Lung (tissue), 12 donors: ENCODE results near the gene WNK2. TPM values are rescaled to one million over a fixed set of nuclear protein-coding genes. Genes with fewer than 3 reads are reported as not detected.

ENCODE experiments used
- ATAC-seq: fragments of 200-7000 bp; cut with Tn5 transposase; one replicate; pipeline ENCODE4 v1.9.1; 2020; ENCODE audit warnings: moderate number of reproducible peaks; ENCODE audit not compliant: insufficient read depth, low FRiP score
- DNase-seq, 3 donors: peaks; one replicate each; pipeline ENCODE4 v3.0.0-alpha.2; 2013 to 2017
- H3K27ac ChIP-seq, 2 donors: one replicate each; pipeline ENCODE4 v1.5.1; 2013; ENCODE audit warnings: mild to moderate bottlenecking in 2 of 2, moderate library complexity in 2 of 2, control low read depth in 1 of 2, inconsistent platforms in 1 of 2, low read depth in 1 of 2, low read length in 1 of 2
- H3K27me3 ChIP-seq, 3 donors: one replicate each; pipeline ENCODE4 v1.5.1; 2013; ENCODE audit warnings: low read length in 2 of 3; ENCODE audit not compliant: control insufficient read depth in 3 of 3, insufficient read depth in 3 of 3
- H3K36me3 ChIP-seq, 4 donors: one replicate each; pipeline ENCODE4 v1.5.1; 2013; ENCODE audit warnings: low read length in 4 of 4, mild to moderate bottlenecking in 1 of 4, moderate library complexity in 1 of 4; ENCODE audit not compliant: control insufficient read depth in 4 of 4, insufficient read depth in 4 of 4
- H3K4me1 ChIP-seq, 5 donors: one replicate each; pipeline ENCODE4 v1.5.1; 2013; ENCODE audit warnings: low read length in 5 of 5, mild to moderate bottlenecking in 2 of 5, moderate library complexity in 1 of 5; ENCODE audit not compliant: control insufficient read depth in 5 of 5, insufficient read depth in 5 of 5
- H3K4me3 ChIP-seq: one replicate; pipeline ENCODE4 v1.5.1; 2013; ENCODE audit warnings: mild to moderate bottlenecking, control low read depth, moderate library complexity
- H3K9ac ChIP-seq, 2 donors: one replicate each; pipeline ENCODE4 v1.5.1; 2013; ENCODE audit warnings: low read length in 2 of 2, control low read depth in 1 of 2; ENCODE audit not compliant: insufficient read depth in 1 of 2
- H3K9me3 ChIP-seq, 4 donors: one replicate each; pipeline ENCODE4 v1.5.1; 2013; ENCODE audit warnings: low read length in 3 of 4, mild to moderate bottlenecking in 1 of 4, moderate library complexity in 1 of 4; ENCODE audit not compliant: control insufficient read depth in 4 of 4, insufficient read depth in 3 of 4
- CTCF ChIP-seq: IDR thresholded peaks from 2 replicates; pipeline ENCODE4 v1.5.1; 2012; ENCODE audit warnings: mild to moderate bottlenecking; ENCODE audit errors: control extremely low read depth, extremely low read depth
- WGBS, 2 donors: extraction: QIAGEN DNeasy Blood & Tissue Kit; methylation state at CpG; one replicate each; pipeline ENCODE4 v1.1.7; 2013; 5-methylcytosine and 5-hydroxymethylcytosine counted together
- polyA plus RNA-seq, 2 donors: library from polyadenylated mRNA; stranded (reverse); fragments of 200-250 nt; gene quantifications; one replicate each; pipeline ENCODE4 v1.2.1, GENCODE V29; 2013
- total RNA-seq, 2 donors: library from RNA; depleted of rRNA in 1 of 2; stranded (reverse); fragments of >200 nt in 1 of 2; gene quantifications; one replicate each; pipeline ENCODE4 v1.2.1, GENCODE V29; 2014 to 2021
- donor health status: control.
- donor health status: control.
- donor health status: Bipolar disorder and iron deficiency.
- donor health status: healthy.
- donor health status: DM: yes; HTN: yes; CAD: no.

WNK2 gene
- total and polyA plus RNA-seq, 4 donors = 1.00 to 8.5 (median 2.9) TPM

GRCh38 chr9:93316726-93317494 lies 133.0 kb downstream of the WNK2 start:
- no peak for DNase-seq
- Histone ChIP-seq H3K4me1 (peaks cover 0 to 18% (median 0%) of the 10 kb centered on the region in 5 donors), H3K9me3 (no peaks in the 10 kb centered on the region), H3K36me3 (no peaks in the 10 kb centered on the region), H3K9ac (no peak overlapping the region), H3K27ac (no peak overlapping the region), H3K4me3 (no peak overlapping the region), H3K27me3 (peaks cover 0 to 2% (median 0%) of the 10 kb centered on the region in 3 donors)
- ATAC-seq = no peak
- 81 to 88% methylated on average over 12 of the region's 12 CpGs for WGBS, 2 donors
- TF ChIP-seq CTCF = no peak

GRCh38 chr9:93317495-93318094 lies 133.7 kb downstream of the WNK2 start:
- no peak for ATAC-seq

GRCh38 chr9:93318480-93318879 lies 134.5 kb downstream of the WNK2 start:
- Histone ChIP-seq H3K9me3 (no peaks in the 10 kb centered on the region), H3K4me3 (no peak overlapping the region), H3K27ac (no peak overlapping the region), H3K9ac (no peak overlapping the region), H3K36me3 (no peaks in the 10 kb centered on the region), H3K27me3 (peaks cover 0 to 2% (median 0%) of the 10 kb centered on the region in 3 donors), H3K4me1 (peaks cover 0 to 18% (median 0%) of the 10 kb centered on the region in 5 donors)
- 72 to 85% methylated on average over 9 of the region's 9 CpGs for WGBS, 2 donors
- ATAC-seq (no peak), DNase-seq (no peak)
- TF ChIP-seq CTCF = no peak

More at GRCh38 chr9:93317495-93318094, 133.7 kb downstream of the WNK2 start:
- Histone ChIP-seq H3K4me3 (no peak overlapping the region), H3K27me3 (peaks cover 0 to 2% (median 0%) of the 10 kb centered on the region in 3 donors), H3K9ac (no peak overlapping the region), H3K4me1 (peaks cover 0 to 18% (median 0%) of the 10 kb centered on the region in 5 donors), H3K36me3 (no peaks in the 10 kb centered on the region), H3K27ac (no peak overlapping the region), H3K9me3 (no peaks in the 10 kb centered on the region)
- 72 to 77% methylated on average over 30 of the region's 30 CpGs for WGBS, 2 donors
- no peak for TF ChIP-seq CTCF
- no peak for DNase-seq
